Mesothelial cell of epicardium (in vitro differentiated cells): ENCODE measurements around the gene SNRPE. TPM values are rescaled to one million over a fixed set of nuclear protein-coding genes. Genes with fewer than 3 reads are reported as not detected.
A peak's percentile ranks its signal among the peaks of the same experiment; 100 is the strongest.

Experiments used
- DNase-seq, 2 experiments: peaks; one replicate each; pipeline ENCODE4 v3.0.0; 2021; ENCODE audit warnings: low spot score in 2 of 2; ENCODE audit not compliant: unreplicated experiment in 2 of 2
- H3K27ac Mint-ChIP-seq: 2 replicates; pipeline ENCODE4 v1.8.0; 2021; ENCODE audit warnings: mixed read lengths
- H3K27me3 Mint-ChIP-seq: 2 replicates; pipeline ENCODE4 v1.8.0; 2021; ENCODE audit warnings: low read depth, mixed read lengths
- H3K36me3 Mint-ChIP-seq: 2 replicates; pipeline ENCODE4 v1.8.0; 2021; ENCODE audit warnings: mixed read lengths
- H3K4me1 Mint-ChIP-seq: 2 replicates; pipeline ENCODE4 v1.8.0; 2021; ENCODE audit warnings: mixed read lengths
- H3K4me3 Mint-ChIP-seq: 2 replicates; pipeline ENCODE4 v1.8.0; 2021; ENCODE audit warnings: mild to moderate bottlenecking, moderate library complexity, mixed read lengths
- H3K9me3 Mint-ChIP-seq: 2 replicates; pipeline ENCODE4 v1.8.0; 2021; ENCODE audit warnings: mixed read lengths
- total RNA-seq: library from RNA; stranded (reverse); gene quantifications from 3 replicates; pipeline ENCODE4 v1.2.1, GENCODE V29; 2021
- TF ChIP-seq, protein P1 (sequence below): fragments of 200-600 bp; sonication (generic); IDR thresholded peaks from one replicate; pipeline ENCODE4 v1.5.0; 2021; ENCODE audit warnings: antibody characterized with exemption; ENCODE audit not compliant: unreplicated experiment

SNRPE gene
- total RNA-seq, 1 donor from 2014 or later: 186 TPM

DNA sequence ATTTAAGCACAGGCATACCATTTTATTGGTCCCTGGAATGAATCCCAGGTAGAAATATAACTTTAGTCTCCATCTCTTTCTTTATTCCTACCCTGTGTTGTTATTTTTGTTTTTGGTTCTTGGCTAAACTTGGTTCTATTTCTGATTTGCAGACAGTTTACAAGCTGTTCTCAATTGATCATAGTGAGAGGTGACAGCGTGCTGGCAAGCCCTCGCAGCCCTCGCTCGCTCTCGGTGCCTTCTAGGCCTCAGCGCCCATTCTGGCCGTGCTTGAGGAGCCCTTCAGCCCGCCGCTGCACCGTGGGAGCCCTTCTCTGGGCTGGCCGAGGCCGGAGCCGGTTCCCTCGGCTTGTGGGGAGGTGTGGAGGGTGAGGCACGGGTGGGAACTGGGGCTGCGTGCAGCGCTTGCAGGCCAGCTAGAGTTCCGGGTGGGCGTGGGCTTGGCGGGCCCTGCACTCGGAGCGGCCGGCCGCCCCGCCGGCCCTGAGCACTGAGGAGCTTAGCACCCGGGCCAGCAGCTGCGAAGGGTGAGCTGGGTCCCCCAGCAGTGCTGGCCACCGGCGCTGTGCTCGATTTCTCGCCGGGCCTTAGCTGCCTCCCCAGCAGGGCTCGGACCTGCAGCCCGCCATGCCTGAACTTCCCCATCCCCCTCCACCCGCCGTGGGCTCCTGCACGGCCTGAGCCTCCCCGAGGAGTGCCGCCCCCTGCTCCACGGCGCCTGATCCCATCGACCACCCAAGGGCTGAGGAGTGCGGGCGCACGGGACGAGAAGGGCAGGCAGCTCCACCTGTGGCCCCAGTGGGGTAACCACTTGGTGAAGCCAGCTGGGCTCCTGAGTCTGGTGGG is 38.7 kb downstream of the SNRPE start:
- DNase-seq: no peak
- Mint-ChIP-seq H3K27me3 (no peaks in the 10 kb centered on the region), H3K4me3 (no peak overlapping the region), H3K9me3 (peaks cover 8% of the 10 kb centered on the region), H3K4me1 (no peaks in the 10 kb centered on the region), H3K27ac (no peak overlapping the region), H3K36me3 (no peaks in the 10 kb centered on the region)
- TF ChIP-seq, protein P1, sequence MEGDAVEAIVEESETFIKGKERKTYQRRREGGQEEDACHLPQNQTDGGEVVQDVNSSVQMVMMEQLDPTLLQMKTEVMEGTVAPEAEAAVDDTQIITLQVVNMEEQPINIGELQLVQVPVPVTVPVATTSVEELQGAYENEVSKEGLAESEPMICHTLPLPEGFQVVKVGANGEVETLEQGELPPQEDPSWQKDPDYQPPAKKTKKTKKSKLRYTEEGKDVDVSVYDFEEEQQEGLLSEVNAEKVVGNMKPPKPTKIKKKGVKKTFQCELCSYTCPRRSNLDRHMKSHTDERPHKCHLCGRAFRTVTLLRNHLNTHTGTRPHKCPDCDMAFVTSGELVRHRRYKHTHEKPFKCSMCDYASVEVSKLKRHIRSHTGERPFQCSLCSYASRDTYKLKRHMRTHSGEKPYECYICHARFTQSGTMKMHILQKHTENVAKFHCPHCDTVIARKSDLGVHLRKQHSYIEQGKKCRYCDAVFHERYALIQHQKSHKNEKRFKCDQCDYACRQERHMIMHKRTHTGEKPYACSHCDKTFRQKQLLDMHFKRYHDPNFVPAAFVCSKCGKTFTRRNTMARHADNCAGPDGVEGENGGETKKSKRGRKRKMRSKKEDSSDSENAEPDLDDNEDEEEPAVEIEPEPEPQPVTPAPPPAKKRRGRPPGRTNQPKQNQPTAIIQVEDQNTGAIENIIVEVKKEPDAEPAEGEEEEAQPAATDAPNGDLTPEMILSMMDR: no peak

DNA sequence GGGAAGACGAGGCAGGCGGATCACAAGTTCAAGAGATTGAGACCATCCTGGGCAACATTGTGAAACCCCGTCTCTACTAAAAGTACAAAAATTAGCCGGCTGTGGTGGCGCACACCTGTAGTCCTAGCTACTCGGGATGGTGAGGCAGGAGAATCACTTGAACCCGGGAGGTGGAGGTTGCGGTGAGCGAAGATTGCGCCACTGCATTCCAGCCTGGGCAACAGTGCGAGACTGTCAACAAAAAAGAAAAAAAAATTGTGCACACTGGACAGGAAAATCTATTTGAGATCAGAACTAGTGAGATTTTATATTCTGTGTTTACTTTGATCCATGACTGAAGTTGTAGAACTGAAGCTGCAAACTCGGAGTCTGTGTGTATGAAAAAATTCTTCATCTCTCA is 40.2 kb downstream of the SNRPE start:
- peaks cover 4% of the 10 kb centered on the region for H3K9me3 Mint-ChIP-seq
- H3K27me3 Mint-ChIP-seq: no peaks in the 10 kb centered on the region
- TF ChIP-seq, protein P1: no peak
- no peak for DNase-seq
- no peak overlapping the region for H3K27ac Mint-ChIP-seq
- H3K36me3 Mint-ChIP-seq: no peaks in the 10 kb centered on the region
- H3K4me1 Mint-ChIP-seq: no peaks in the 10 kb centered on the region
- H3K4me3 Mint-ChIP-seq: no peak overlapping the region

DNA sequence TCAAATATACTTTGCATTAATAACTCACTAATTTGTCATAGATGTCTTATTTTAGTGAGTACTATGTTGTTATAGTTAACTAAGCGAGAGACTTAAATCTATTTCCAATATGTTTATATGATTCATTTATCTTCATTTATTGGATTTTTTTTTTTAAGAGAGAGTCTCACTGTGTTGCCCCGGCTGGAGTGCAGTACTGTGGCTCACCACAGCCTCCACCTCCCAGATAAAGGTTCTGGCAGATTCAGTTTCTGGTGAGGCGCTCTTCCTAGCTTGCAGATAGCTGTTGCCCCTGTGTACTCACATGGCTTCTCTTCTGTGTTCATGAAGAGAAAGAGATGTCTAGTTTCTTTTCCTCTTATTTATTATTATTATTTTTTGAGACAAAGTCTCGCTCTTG is 43.9 kb downstream of the SNRPE start:
- Mint-ChIP-seq H3K36me3 (no peaks in the 10 kb centered on the region), H3K27me3 (no peaks in the 10 kb centered on the region), H3K4me3 (no peak overlapping the region), H3K4me1 (peaks cover 4% of the 10 kb centered on the region), H3K27ac (no peak overlapping the region), H3K9me3 (peaks cover 4% of the 10 kb centered on the region)
- no peak for DNase-seq
- TF ChIP-seq, protein P1: no peak

DNA sequence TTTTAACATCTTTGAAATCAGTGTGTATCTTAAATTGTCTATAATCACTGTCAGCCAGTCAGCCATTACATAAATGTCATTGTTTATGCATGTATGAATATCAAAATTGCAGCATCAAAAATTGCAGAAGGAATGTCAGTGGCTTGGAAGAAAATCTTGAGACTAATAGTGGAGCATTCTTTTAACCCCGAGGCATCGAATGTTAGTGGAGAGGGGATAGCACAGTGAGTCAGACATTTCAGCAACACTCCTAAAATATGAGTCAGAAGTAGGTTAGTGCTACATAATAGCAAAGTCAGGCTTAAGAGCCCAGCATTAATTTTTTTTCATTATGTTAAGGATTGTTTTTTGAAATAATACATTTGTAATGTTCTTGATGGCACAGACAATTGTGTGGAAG is 45.5 kb downstream of the SNRPE start:
- H3K9me3 Mint-ChIP-seq: peaks cover 4% of the 10 kb centered on the region
- DNase-seq: no peak
- no peaks in the 10 kb centered on the region for H3K36me3 Mint-ChIP-seq
- H3K4me3 Mint-ChIP-seq: no peak overlapping the region
- peaks cover 4% of the 10 kb centered on the region for H3K4me1 Mint-ChIP-seq
- no peaks in the 10 kb centered on the region for H3K27me3 Mint-ChIP-seq
- H3K27ac Mint-ChIP-seq: peak overlapping the region; percentile 10
- TF ChIP-seq, protein P1: no peak

DNA sequence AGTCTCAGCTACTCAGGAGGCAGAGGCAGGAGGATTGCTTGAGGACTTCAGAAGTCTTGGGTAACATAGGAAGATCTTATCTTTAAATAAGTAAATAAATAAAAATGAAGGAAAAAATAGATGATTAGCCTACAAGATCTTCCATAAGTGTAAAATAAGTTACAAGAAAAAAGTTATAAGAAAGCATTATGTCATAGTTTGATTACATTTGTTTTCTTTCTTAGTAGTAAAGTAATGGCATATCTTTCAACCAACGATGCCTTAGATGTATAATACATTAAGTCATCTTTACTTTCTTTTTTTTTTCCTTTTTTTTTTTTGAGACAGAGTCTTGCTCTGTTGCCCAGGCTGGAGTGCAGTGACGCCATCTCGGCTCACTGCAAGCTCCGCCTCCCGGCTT is 46.5 kb downstream of the SNRPE start:
- no peak overlapping the region for H3K4me3 Mint-ChIP-seq
- peak overlapping the region; percentile 59 for H3K27ac Mint-ChIP-seq
- TF ChIP-seq, protein P1: no peak
- no peaks in the 10 kb centered on the region for H3K27me3 Mint-ChIP-seq
- no peaks in the 10 kb centered on the region for H3K9me3 Mint-ChIP-seq
- no peaks in the 10 kb centered on the region for H3K36me3 Mint-ChIP-seq
- DNase-seq: no peak
- peaks cover 4% of the 10 kb centered on the region for H3K4me1 Mint-ChIP-seq
